HAP-1 (cell line): Measurements from ENCODE around the gene PCIF1.
"Not testable (repeated sequence)": the region's sequence is repeated elsewhere in the genome, so short reads cannot be mapped to it uniquely, and the experiment has no call there.

Source experiments
- DNase-seq, 2 experiments: peaks; one replicate each; pipeline ENCODE4 v3.0.0-alpha.2; 2016 to 2020; ENCODE audit warnings: low spot score in 2 of 2
- H3K27me3 ChIP-seq: fragments of 250-450 bp; sonication (Bioruptor Pico); 2 replicates; pipeline ENCODE4 v1.5.1; 2020; ENCODE audit warnings: low read depth, mild to moderate bottlenecking, moderate library complexity
- H3K36me3 ChIP-seq: fragments of 250-450 bp; sonication (Bioruptor Pico); replicated peaks from 2 replicates; pipeline ENCODE4 v1.5.1; 2020; ENCODE audit warnings: mild to moderate bottlenecking
- H3K4me1 ChIP-seq: fragments of 250-450 bp; sonication (Bioruptor Pico); 2 replicates; pipeline ENCODE4 v1.5.1; 2020; ENCODE audit warnings: mild to moderate bottlenecking
- H3K4me3 ChIP-seq: fragments of 250-450 bp; sonication (Bioruptor Pico); 2 replicates; pipeline ENCODE4 v1.5.1; 2020; ENCODE audit warnings: mild to moderate bottlenecking, moderate library complexity
- H3K9me3 ChIP-seq: fragments of 250-450 bp; sonication (Bioruptor Pico); 2 replicates; pipeline ENCODE4 v1.5.1; 2020; ENCODE audit warnings: mild to moderate bottlenecking, moderate library complexity
- in situ Hi-C: fragments of 300-500 bp; cut with MboI; formaldehyde crosslinking; loops from 3 replicates; pipeline ENCODE4 v1.14.3; 2020; ENCODE audit warnings: low sequenced_read_pairs, inconsistent platforms, mixed read lengths

PCIF1 gene

DNA sequence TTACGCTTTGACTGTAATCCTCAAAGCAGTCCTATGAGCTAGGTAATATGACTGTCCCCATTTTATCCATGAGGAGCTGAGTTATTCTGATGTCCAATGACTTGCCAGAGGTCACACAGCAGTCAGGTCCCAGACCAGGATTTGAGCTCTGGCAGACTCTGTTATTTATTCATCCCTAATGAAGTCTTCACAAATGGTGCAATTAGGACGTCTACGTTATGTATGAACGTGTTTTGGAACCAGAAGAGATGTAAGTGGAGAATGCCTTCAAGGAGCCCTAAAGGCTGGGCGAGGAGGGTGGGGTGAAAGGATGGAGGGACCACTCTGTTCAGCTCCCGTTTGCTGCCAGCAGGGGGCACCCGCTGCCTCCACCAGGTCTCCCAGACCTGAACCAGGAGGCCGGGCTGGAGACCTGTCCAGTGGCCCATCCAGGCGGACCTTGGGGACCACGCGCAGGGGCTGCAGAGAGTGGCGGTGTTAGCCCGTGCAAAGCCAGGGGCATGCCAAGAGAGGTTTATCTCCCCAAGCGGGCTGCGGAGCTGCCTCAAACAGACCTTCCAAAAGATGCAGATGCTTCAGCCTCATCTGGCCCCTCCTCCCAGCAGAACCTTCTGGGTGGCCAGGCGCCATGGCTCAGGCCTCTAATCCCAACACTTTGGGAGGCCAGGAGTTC is 52.8 kb downstream of the PCIF1 start:
- no peaks in the 10 kb centered on the region for H3K36me3 ChIP-seq
- H3K9me3 ChIP-seq: no peaks in the 10 kb centered on the region
- in situ Hi-C loops: no loop called here
- H3K27me3 ChIP-seq: peaks cover 7% of the 10 kb centered on the region
- DNase-seq: peak; percentile 59 to 91
- no peak overlapping the region for H3K4me3 ChIP-seq
- H3K4me1 ChIP-seq: no peaks in the 10 kb centered on the region

DNA sequence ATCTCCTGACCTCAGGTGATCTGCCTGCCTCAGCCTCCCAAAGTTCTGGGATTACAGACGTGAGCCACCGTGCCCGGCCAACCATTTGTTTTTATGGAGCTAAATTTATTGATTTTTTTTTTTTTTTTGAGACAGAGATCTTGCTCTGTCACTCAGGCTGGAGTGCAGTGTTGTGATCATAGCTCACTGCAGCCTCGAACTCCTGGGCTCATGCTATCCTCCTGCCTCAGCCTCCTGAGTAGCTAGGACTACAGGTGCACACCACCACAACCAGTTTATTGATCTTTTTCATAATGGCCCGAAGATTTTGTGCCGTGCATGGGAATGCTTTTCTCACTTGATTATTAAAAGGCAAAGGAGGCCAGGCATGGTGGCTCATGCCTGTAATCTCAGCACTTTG is 54.3 kb downstream of the PCIF1 start:
- H3K4me3 ChIP-seq, H3K36me3 ChIP-seq, H3K9me3 ChIP-seq, H3K4me1 ChIP-seq, in situ Hi-C loops, DNase-seq, H3K27me3 ChIP-seq: not testable (repeated sequence)

DNA sequence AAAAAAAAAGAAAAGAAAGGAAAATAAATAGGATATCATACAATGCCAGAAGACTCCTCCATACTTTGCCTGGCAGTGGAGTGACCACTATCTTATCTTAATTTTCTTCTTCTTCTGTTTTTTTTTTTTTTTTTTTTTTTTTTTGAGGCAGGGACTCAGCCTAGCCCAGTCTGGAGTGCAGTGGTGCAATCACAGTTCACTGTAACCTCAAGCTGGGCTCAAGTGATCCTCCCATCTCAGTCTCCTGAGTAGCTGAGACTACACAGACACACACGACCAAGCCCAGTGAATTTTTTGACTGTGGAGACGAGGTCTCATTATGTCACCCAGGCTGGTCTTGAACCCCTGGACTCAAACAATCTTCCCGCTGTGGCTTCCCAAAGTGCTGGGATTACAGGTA is 57.1 kb downstream of the PCIF1 start:
- Histone ChIP-seq H3K9me3 (no peaks in the 10 kb centered on the region), H3K36me3 (no peaks in the 10 kb centered on the region), H3K27me3 (peaks cover 2% of the 10 kb centered on the region), H3K4me3 (no peak overlapping the region), H3K4me1 (no peaks in the 10 kb centered on the region; the same call in 1 of the 2 replicates)
- no peak for DNase-seq
- in situ Hi-C loops: no loop called here

DNA sequence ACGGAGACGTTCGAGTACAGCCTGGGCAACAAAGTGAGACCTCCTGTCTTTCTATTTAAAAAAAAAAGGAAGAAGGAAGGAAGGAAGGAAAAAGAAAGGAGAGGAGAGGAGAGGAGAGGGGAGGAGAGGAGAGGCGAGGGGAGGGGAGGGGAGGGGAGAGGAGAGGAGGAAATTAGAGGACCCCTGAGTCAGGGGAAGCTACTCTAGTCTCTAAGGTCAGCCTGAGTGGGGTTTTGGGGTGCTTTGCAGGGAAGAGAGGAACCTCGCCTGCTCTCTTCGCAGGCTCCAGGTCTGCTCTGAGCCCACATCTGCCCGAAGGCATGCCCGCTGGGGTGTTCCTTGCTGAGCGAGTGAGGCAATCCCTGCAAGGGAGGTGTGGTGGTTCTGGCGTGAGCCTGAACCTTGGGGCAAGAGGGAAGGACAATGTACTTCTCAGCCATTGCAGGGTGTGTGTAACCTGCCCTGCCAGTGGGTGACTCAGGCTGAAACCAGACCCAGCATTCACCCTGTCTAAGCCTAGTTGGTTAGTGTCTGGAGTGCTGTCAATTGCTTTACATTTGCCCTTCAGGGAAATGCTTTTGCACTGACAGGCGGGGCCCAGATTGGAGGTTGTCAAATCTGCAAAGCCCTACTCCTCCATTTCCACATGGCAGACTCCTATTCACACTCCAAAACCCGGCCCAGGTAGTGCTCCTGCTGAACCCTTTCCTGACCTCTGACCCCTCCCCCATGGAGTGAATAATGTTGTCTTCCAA is 58.9 kb downstream of the PCIF1 start:
- Histone ChIP-seq H3K9me3 (no peaks in the 10 kb centered on the region), H3K4me1 (no peaks in the 10 kb centered on the region; the same call in 1 of the 2 replicates), H3K36me3 (no peaks in the 10 kb centered on the region), H3K27me3 (peaks cover 2% of the 10 kb centered on the region), H3K4me3 (no peak overlapping the region)
- DNase-seq: no peak
- in situ Hi-C loops: no loop called here

DNA sequence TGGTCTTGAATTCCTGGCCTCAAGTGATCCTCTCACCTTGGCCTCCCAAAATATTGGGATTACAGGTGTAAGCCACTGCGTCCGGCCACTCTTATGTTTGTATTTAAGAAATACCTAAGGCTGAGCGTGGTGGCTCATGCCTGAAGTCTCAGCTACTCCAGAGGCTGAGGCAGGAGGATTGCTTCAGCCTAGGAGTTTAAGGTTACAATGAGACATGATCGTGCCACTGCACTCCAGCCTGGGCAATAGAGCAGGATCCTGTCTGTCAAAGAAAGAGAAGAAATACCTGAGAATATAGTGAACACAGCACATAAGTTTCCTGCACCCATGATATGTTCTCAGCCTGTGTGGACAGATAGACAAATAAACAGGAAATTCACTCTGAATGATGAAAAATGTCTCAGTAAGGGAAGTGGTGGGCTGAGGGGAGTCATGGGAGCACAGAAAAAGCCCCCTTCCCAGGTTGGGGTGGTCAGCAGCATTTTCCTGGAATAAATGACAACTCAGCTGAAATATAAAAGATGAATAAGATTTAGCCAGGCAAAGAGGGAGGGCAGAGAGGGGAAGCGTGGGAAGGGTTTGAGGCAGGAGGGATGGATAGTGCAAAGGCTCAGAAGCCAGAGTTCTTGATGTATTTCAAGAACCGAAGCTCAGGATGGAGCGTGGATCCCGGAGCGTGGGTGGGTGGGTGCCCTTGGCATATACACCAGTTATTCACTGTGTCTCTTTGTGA is 60.4 kb downstream of the PCIF1 start:
- no peaks in the 10 kb centered on the region for H3K36me3 ChIP-seq
- no peaks in the 10 kb centered on the region for H3K9me3 ChIP-seq
- no peaks in the 10 kb centered on the region; the same call in 1 of the 2 replicates for H3K4me1 ChIP-seq
- H3K27me3 ChIP-seq: peaks cover 6% of the 10 kb centered on the region
- no peak for DNase-seq
- H3K4me3 ChIP-seq: no peak overlapping the region
- in situ Hi-C loops: no loop called here

DNA sequence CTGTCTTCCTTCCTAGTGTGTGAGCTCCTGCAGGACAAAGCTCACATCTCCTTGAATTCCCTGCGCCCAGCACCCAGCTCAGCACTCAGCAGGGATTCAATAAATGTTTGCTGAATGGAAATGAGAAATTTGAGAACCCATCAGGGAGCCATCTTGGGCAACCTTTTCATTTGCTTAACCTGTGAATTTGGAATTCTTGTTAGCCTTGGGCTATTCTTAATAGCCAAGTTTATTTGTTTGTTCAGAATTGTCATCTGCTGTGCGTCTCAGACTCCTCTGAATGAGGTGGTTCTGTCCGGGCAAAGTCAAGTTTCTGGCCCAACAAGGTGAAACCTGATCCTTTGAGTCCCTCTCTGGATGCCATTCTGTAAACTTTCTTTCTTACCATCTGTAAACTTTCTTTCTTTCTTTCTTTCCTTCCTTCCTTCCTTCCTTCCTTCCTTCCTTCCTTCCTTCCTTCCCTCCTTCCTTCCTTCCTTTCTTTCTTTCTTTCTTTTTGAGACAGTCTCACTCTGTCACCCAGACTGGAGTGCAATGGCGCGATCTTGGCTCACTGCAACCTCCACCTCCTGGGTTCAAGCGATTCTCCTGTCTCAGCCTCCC is 61.1 kb downstream of the PCIF1 start:
- H3K9me3 ChIP-seq, H3K4me1 ChIP-seq, in situ Hi-C loops, H3K27me3 ChIP-seq, H3K36me3 ChIP-seq, DNase-seq, H3K4me3 ChIP-seq: not testable (repeated sequence)

DNA sequence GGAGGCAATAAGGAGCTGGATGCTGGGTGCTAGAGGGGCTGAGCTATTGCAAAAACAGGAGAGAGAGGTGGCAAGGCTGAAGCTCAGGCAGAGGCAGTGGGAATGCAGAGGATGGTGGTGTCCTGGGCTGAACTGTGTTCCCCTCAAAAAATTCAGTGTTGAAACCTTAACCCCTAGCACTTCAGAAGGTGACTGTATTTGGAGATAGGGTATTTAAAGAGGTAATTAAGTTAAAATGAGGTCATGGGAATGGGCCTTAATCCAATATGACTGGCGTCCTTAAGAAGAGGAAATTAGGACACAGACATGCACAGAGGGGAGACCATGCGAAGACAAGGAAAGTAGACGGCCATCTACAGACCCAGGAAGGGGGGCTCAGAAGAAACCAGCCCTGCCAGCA is 62.7 kb downstream of the PCIF1 start:
- Histone ChIP-seq H3K36me3 (no peaks in the 10 kb centered on the region), H3K9me3 (no peaks in the 10 kb centered on the region), H3K4me3 (no peak overlapping the region), H3K27me3 (peaks cover 14% of the 10 kb centered on the region; the same call in 1 of the 2 replicates), H3K4me1 (no peaks in the 10 kb centered on the region; the same call in 1 of the 2 replicates)
- DNase-seq: no peak
- in situ Hi-C loops: no loop called here
